Measurements from ENCODE around the gene SCARB1.

SCARB1 gene

DNA sequence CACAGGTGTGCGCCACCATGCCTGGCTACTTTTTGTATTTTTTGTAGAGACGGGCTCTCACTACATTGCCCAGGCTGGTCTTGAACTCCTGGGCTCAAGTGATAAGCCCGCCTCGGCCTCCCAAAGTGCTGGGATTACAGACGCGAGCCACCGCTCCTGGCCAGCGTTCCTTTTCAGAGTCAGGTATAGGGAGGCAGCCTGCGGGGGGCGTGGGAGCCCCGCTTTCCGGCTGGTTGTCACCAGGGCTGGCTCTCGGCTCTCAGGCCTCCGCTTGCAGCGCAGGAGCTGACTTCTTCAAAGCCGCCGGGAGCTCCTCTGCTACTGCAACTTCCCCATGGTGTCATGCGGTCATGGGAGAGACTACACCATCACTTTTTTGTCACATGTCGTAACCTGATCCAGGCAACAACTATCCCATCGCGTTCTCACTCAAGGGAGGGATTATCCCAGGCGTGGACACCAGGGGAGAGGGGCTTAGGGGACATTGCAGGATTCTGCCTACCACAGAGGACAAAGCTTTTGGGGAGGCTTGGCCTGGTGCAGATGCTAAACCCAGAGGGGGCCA, 129.4 kb downstream of the SCARB1 start:
- DNase-seq (ENCODE audit: low read depth in 2 of 3, low spot score in 2 of 3), result no peak

DNA sequence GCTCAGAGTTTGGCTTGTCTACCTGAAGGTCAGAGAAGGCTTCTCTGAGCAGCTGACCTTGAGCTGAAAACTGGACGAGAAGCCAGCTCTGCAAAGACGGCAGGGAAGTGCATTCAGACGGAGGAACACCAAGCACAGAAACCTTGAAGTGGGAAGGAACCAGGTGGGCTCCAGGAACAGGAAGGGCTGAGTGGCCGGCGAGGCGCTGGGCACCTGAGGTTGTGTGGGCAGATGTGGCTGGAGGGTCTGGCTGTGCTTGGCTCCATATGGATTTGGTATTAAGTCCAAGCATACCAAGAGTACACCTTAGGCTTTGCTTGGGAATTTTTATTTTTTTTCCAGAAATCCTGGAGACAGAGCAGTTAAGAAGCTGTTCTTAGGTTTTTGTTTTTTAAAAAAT, 130.6 kb downstream of the SCARB1 start:
- no peak for DNase-seq (ENCODE audit: low read depth in 2 of 3, low spot score in 2 of 3)

DNA sequence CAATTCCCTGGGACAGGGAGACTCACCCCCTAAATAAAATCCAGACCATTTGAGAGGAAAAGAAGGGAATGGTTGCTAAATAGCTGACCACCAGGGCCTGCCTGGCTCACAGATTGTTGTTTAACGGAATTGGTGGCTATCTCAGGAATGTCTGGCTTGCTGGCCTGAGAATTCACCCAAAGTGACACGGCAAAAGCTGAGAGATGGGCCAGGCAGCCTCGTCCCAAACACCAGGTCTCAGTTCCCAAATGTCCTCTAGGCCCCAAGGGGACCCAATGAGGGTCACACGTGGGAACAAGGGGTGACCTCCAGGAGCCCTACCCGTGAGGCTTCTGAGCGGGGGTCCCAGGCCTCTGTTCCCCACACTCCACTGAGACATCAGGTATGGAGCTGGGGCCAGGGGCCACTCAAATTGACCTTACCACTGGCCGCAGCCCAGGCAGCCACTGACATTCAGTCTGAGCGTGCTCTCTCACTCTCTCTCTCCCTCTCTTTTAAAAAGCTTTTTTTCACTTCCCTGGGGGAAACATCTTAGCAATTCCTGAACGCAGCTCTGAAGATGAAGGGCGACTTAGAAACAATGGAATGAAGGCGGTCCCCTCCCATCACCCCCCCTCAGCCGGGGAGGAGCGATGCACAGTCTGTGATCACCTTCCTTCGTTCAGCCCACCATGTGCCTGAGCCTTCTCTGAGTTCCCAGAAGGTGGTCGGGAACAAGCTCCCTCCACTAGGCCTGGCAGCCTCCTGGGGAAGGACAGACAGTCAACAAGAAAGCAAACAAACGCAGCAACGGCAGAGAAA, 131.2 kb downstream of the SCARB1 start:
- DNase-seq (ENCODE audit: low read depth in 2 of 3, low spot score in 2 of 3), result no peak

DNA sequence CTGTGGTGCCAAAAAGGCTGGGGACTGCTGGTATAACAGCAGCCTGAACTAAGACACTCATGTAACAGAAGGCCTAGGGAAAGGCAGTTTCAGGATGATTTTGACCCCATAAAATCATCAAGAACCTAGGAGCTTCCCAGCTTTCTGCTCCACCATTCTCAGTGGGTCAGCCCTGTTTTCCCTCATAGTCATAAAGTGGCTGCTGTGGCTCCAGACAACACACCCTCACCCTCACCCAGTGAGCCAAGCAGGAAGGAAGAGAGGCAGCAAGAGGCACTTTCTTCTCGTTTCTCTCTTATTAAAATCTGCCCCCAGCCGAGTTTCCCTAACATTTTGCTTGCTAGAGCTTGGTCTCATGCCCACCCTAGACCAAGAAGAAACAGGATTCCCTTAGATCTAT, 131.8 kb downstream of the SCARB1 start:
- DNase-seq (ENCODE audit: low read depth in 2 of 3, low spot score in 2 of 3), result no peak

DNA sequence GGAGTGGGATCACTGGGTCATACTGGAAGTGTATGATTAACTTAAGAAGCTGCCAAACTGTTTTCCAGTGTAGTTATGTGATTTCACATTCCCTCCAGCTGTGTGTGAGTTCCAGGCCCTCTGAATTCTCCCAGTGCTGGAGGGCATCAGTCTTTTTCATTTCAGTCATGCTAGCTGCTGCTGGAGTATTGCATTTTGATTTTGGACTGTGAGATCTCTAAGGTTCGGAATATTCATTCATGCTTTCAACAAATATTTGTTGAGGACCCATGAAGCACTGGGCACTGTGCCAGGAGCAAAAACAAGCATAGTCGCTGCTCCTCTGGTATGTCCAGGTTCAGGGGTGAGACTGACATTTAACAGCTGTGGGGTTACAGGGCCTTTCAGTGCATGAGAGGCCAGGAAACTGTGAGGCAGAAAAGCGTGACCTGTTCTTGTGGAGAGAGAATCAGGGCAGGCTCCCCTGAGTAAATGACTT, 133.2 kb downstream of the SCARB1 start:
- no peak for DNase-seq (ENCODE audit: low read depth in 2 of 3, low spot score in 2 of 3)

DNA sequence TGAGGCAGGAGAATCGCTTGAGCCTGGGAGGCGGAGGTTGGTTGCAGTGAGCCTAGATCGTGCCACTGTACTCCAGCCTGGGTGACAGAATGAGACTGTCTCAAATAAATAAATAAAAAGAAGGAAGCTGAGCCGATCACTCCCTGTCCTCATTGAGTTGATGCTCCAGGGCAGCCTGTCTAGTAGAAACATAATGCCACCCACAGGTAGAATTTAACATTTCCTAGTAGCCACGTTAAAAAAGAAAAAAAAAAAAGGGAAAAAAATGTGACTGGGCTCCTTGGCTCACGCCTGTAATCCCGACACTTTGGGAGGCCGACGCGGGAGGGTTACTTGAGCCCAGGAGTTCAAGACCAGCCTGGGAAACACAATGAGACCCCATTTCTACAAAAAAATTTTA, 135.7 kb downstream of the SCARB1 start:
- DNase-seq (ENCODE audit: low read depth in 2 of 3, low spot score in 2 of 3), result no peak

GRCh38 chr12:124727264-124727800, 136.3 kb downstream of the SCARB1 start:
- DNase-seq (ENCODE audit: low read depth in 2 of 3, low spot score in 2 of 3), result no peak
